Measurements from ENCODE around the gene KRTAP10-7.
"Not testable (repeated sequence)": the region's sequence is repeated elsewhere in the genome, so short reads cannot be mapped to it uniquely, and the experiment has no call there.

The KRTAP10-7 gene

DNA sequence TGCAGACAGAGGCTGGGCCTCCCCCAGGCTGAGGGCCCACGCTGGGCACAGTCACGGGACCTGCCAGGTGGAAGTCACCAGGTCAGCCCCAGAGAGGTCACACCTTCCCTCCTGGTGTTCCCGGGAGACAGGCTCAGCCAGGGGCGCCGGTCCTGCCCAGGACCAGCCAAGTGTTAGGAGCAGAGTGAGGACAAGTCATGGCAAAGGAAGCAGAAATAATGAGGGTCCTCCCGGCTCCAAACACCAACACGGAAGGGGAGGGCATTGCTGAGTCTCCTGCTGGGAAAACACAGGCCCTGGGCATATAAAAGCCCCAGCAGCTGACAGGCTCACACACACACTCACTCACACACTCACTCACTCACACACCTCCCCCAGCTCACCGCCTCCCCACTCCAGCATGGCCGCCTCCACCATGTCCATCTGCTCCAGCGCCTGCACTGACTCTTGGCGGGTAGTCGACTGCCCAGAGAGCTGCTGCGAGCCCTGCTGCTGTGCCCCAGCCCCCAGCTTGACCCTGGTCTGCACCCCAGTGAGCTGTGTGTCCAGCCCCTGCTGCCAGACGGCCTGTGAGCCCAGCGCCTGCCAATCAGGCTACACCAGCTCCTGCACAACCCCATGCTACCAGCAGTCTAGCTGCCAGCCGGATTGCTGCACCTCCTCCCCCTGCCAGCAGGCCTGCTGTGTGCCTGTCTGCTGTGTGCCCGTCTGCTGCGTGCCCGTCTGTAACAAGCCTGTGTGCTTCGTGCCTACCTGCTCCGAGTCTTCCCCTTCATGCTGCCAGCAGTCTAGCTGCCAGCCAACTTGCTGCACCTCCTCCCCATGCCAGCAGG is 36.8 kb downstream of the KRTAP10-7 start, which contains the start of gene KRTAP10-10:
KRTAP10-10 (plus strand) TSS at position 339 of the 833 bp plus-strand sequence; CDS start at position 401, 62 bp downstream.
- peak in 1 of 2 experiments; percentile 6 for DNase-seq

DNA sequence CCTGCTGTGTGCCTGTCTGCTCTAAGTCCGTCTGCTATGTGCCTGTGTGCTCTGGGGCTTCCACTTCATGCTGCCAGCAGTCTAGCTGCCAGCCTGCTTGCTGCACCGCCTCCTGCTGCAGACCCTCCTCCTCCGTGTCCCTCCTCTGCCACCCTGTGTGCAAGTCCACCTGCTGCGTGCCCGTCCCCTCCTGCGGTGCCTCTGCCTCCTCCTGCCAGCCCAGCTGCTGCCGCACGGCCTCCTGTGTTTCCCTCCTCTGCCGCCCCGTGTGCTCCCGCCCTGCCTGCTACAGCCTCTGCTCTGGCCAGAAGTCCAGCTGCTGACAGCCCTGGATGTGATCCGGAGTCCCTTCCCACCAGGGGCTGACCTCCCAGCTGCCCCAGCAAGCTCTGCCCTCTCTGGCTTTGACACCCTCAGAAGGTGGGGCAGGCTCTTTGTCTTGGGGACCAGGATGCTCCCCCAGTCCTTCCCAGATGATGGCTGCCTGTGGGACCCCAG is 37.5 kb downstream of the KRTAP10-7 start:
- DNase-seq, result not testable (repeated sequence)

DNA sequence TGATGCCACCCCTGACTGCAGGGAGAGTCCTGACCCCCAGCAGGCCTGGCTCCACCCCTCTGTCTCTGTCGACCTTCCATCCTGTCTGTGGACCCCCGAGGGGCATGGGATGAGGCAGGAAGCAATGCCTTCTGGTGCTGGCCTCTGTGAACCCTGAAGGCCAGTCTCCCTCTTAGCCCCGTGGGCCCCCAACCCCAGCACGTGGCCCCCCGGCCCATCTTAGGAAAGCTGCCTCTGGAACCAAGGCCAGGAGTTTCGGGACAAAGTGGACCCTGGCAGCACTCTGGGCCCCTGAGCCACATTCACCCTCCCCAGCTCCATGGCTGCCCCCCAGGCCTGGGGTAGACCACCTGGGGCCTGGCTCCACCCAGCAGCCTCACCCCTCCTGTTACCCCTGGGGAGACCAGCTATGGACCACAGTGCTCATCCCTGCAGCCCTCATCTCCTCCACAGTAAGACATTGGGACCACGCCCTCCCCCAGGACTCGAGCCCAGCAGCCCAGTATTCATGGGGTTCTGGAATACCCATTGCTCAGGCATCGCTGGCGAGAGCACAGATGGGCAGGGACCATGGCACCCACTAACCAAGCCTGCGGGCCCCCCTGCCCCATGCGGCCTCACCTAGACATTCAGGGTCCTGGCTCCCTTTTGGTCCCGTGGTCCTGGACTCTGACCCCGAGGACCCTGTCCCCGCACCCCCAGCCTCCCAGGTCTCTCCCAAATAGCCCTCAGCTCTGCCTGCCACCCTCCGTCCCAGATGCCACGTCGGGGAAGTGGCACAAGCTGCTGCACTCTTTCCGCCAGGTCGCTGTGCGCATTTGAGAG is 38.3 kb downstream of the KRTAP10-7 start:
- DNase-seq, result not testable (repeated sequence)

DNA sequence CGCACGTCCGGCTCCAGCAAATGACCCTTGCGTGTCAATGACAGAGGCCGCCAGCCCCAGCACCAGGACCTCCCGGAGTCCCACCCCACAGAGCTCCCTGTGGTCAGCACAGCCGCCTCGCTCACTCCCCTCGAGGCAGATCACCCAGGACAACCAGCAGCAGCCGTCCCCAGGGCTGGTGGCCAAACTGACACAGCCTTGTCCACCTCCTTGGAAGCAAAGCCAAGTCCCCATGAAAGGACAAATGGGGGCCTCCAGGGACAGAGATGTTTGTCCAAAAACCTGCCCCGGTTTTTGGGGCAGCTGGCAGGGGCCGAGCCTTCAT is 38.9 kb downstream of the KRTAP10-7 start:
- no peak for DNase-seq

DNA sequence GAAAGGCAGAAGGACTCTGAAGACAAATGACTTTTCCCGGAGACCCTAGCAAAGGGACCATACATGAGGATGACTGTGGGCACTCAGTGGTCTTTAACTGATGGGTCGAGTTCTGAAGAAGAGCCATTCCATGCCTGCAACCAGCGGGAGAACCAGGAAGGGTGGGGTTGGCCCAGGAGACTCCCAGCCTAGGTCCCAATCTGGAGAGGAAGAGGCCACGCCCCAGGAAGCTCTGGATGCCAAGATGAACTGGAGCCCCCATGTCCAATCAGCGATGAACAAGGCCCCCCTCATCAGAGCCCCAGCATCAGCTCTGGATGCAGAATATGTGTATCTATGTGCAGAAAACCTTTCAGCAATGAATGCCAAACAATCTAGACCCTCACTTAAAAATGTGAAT is 40.4 kb downstream of the KRTAP10-7 start:
- no peak for DNase-seq

DNA sequence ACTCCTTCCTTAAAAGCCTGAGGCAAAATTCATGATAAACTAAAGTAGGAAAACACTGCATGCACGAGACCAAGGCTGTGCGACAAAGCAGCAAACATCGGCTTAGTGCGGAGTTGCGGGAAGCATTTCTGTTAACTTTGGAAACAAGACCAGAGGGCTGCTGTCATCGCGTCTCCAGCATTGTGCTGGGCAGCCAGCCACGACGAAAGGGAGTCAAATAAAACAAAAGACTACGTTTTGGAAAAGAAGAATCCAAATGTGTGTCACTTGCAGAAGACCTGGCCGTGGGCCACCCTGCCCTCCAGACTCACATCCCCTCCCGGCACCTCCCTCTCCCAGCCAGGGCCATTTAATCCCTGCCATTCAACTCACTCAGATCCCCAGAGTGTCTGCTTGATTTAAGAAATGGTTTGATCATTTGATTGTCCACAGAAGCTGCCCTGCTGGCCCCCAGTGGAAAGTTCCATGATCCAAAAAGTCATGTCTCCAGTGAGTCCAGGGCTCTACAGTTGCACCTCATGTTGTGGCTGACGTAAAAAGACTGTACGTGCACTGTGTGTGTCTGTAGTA is 43.4 kb downstream of the KRTAP10-7 start:
- peak in 1 of 2 experiments; percentile 49 for DNase-seq

DNA sequence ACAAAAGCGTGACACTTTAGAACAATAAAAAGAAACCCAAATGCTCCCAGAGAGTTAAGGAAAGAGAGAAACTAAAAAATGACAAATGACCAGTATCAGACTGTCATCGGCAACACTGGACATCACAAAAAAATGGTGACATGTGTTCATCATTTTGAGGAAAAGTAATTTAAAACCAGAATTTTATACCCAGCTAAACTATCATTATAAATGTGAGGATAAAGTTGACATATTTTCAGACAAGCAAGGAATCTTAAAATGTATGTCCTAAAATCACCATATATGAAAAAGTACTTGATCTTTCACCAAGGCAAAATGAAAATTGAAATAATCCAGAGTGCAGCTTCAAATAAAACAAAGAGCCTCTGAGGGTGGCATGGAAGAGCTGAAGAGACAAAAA is 44.5 kb downstream of the KRTAP10-7 start:
- no peak for DNase-seq

DNA sequence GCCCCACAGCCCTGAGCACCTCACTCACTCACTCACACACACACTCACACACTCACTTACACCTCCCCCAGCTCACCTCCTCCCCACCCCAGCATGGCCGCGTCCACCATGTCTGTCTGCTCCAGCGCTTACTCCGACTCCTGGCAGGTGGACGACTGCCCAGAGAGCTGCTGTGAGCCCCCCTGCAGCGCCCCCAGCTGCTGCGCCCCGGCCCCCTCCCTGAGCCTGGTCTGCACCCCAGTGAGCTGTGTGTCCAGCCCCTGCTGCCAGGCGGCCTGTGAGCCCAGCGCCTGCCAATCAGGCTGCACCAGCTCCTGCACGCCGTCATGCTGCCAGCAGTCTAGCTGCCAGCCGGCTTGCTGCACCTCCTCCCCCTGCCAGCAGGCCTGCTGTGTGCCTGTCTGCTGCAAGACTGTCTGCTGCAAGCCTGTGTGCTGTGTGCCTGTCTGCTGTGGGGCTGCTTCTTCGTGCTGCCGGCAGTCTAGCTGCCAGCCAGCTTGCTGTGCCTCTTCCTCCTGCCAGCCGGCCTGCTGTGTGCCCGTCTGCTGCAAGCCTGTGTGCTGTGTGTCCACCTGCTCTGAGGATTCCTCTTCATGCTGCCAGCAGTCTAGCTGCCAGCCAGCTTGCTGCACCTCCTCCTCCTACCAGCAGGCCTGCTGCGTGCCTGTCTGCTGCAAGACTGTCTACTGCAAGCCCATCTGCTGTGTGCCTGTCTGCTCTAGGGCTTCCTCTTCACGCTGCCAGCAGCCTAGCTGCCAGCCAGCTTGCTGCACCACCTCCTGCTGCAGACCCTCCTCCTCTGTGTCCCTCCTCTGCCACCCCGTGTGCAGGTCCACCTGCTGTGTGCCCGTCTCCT is 46.2 kb downstream of the KRTAP10-7 start, which contains the start of gene KRTAP10-11:
KRTAP10-11 (plus strand) TSS at position 49 of the 856 bp plus-strand sequence; CDS start at position 94, 45 bp downstream.
- DNase-seq, result peak in 1 of 2 experiments; percentile 69

DNA sequence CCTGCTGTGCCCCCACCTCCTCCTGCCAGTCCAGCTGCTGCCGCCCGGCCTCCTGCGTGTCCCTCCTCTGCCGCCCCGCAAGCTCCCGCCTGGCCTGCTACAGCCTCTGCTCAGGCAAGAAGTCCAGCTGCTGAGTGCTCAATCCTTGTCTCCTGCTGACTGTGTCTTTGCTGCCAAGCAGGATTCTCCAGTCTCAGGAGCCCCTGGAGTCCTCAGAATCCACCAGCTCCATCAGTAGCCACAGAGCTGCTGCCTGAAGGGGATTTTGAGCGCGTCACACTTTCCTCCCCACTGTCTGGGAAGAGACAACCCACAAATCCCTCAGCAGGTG is 46.8 kb downstream of the KRTAP10-7 start:
- no peak for DNase-seq

DNA sequence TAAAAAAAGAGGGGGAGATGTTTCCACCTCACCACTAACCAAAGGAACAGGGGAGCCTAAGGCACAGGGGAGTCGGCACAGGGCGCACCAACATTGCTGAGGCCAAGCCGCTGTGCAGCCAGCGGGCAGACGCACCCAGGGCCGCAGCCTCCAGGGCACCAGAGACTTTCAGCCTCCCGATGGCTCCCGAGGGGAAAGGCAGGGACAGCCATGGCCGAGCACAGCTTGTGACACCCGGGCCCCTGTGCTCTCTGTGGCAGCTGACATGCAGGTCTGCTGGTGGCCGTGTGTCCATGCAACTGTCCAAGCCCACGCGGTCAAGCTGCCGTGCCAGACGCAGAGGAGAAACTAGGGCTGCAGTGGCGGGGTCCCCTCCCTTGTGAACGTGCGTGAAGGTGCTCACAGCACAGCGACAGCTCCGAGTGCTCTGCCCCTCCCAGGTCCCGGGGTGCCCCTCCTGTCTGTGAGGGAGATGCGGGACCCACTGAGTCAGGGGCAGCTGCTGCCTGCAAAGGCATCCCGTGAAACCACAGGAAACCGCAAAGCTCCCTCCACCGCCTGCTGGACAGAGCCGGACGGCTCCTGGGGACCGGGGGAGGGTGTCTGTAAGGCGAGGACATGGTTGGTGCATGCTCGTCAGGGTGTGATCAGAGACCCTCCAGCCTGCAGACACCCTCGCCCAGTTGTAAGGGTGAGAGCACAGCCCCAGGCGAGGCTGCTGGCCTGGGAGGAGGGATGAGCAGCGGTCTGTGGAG is 48.3 kb downstream of the KRTAP10-7 start:
- no peak for DNase-seq

DNA sequence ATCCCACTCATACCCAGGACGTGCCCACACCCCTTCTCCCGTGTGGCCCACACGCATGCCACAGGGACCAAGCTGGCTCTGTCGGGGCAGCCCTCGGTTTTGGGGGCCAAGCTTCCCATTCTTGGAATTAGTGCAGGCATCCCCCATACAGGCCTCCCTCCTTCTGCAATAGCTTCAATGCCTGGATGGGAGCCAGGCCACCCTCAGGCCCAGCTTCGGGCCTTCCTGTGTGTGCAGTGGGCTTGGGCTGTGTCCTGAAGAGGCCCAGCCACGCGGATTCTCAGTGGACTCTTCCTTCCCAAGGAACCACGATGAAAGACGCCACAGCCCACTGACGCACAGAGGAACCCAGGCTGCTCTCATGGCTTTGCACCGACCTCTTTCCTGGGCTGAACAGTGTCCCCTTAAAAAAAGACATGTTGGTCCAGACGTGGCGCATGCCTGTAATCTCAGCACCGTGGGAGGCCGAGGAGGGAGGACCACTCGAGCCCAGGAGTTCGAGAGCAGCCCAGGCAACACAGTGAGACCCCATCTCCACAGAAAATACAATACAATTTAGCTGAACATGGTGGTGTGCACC is 49.2 kb downstream of the KRTAP10-7 start:
- DNase-seq, result no peak

DNA sequence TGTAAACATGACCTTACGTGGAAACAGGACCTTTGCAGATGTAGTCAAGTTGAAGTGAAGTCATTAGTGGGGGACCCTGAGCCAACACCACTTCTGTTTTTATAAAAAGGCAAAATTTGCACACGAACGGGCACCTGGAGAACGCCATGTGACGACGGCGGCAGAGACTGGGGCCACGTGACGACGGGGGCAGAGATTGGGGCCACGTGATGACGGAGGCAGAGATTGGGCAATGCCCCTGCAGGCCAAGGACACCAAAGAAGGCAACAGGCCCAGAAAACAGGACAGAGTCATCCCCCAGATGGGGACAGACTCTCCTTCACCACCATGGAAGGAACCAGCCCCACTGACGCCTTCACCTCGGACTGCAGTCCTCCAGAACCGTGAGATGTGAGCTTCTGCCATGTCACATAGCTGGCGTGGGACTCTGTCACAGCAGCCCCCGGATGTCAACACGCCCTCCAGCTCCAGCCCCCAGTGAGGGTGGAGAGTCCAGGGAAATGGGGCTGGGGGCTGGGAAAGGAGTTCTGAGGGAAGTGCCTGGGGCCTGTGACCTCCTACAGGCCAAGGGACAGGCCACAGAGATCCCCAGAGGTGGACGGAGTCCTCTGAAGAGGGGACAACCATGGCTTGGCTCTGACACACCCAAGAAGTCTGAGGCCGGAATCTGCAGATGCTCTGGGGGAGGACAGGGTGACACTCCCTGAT is 50.0 kb downstream of the KRTAP10-7 start:
- DNase-seq, result no peak

DNA sequence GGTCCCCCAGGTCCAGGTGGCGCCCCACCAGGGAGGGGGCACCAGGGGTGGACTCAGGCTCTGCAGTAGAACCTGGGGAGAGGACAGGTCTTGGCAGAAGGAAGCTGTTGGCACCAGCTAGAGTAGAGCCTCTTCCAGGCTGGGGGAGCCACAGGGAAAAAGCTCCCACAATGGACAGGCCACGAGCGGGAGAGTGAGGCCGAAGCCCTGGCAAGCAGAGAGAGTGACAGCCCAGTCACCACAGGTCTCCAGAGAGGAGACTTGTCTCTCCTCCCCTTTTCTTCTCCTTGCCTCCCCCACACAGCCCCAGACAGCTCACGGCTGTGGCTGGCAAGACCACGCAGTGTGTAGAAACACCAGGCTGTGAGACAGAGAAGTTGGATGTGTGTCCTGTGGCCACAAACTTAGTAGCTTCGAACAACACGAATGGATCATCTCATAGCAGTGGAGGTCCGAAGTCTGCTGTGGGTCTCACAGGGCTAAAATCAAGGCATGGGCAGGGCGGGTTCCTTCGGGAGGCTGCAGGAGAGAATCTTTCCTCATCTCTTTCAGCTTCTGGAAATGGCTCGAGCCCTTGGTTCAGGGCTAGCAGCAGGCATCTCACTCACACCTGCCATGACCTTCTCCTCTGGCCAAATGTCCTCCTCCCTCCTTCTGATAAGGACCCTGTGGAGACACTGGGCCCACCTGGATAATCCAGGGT is 50.7 kb downstream of the KRTAP10-7 start:
- no peak for DNase-seq
